Activated CD8-positive, alpha-beta memory T cell treated with anti-CD3 and anti-CD28 coated beads for 36 hours (primary cell): ENCODE data around the gene FAM187B. TPM values are rescaled to one million over a fixed set of nuclear protein-coding genes. Genes with fewer than 3 reads are reported as not detected.

Experiments used
- CTCF ChIA-PET: fragments of 350-600 bp; sonication (Branson Sonifier 250); formaldehyde crosslinking; loops from one replicate; lab custom pipeline; 2021; ENCODE audit warnings: antibody characterized with exemption; lab: Charles Lee
- POLR2A ChIA-PET: fragments of 350-600 bp; sonication (Branson Sonifier 250); formaldehyde crosslinking; loops from one replicate; lab custom pipeline; 2021; ENCODE audit warnings: antibody characterized with exemption; lab: Charles Lee
- total RNA-seq, 2 experiments: library from RNA; stranded (reverse); gene quantifications; one replicate each; pipeline ENCODE4 v1.2.3, GENCODE V29; 2021

The FAM187B gene
- total RNA-seq, 2 experiments from 2014 or later: not detected

GRCh38 chr19:35265126-35265899, 36.8 kb upstream of the FAM187B start:
- ChIA-PET POLR2A (no interaction called here), CTCF (interaction anchor here (0.6 kb wide), 1 partner anchor 333 kb away, joined by 3 read pairs; no protein-coding TSS in a partner anchor)

- POLR2A ChIA-PET: no interaction called here
- CTCF ChIA-PET: no interaction called here
Measured at GRCh38 chr19:35264268-35265125, 36.0 kb upstream of the FAM187B start.

- CTCF ChIA-PET: no interaction called here
- POLR2A ChIA-PET: no interaction called here
Measured at GRCh38 chr19:35262101-35262761, 33.7 kb upstream of the FAM187B start.

- CTCF ChIA-PET: no interaction called here
Measured at GRCh38 chr19:35261356-35262100, 33.0 kb upstream of the FAM187B start.

GRCh38 chr19:35260694-35261304, 32.3 kb upstream of the FAM187B start:
- ChIA-PET CTCF (no interaction called here), POLR2A (interaction anchor here (0.6 kb wide), 1 partner anchor 273 kb away, joined by 3 read pairs; no protein-coding TSS in a partner anchor)

More at GRCh38 chr19:35261356-35262100, 33.0 kb upstream of the FAM187B start:
- POLR2A ChIA-PET: no interaction called here

- ChIA-PET POLR2A (no interaction called here), CTCF (no interaction called here)
Measured at GRCh38 chr19:35257113-35257461, 28.5 kb upstream of the FAM187B start.

GRCh38 chr19:35256566-35256965, 28.0 kb upstream of the FAM187B start:
- CTCF ChIA-PET: no interaction called here

GRCh38 chr19:35254341-35255297, 26.1 kb upstream of the FAM187B start:
- CTCF ChIA-PET: interaction anchor here (1.5 kb wide), 1 partner anchor 113 kb away, joined by 3 read pairs; no protein-coding TSS in a partner anchor
- POLR2A ChIA-PET: no interaction called here

More at GRCh38 chr19:35256566-35256965, 28.0 kb upstream of the FAM187B start:
- POLR2A ChIA-PET: no interaction called here

- CTCF ChIA-PET: no interaction called here
- POLR2A ChIA-PET: no interaction called here
Measured at GRCh38 chr19:35253316-35254286, 25.1 kb upstream of the FAM187B start.

GRCh38 chr19:35251456-35251855, 22.9 kb upstream of the FAM187B start:
- ChIA-PET POLR2A (no interaction called here), CTCF (no interaction called here)

- ChIA-PET CTCF (no interaction called here), POLR2A (interaction anchor here (0.5 kb wide), 1 partner anchor 254 kb away, joined by 6 read pairs; no protein-coding TSS in a partner anchor)
Measured at GRCh38 chr19:35249848-35250711, 21.5 kb upstream of the FAM187B start.

- POLR2A ChIA-PET: no interaction called here
- CTCF ChIA-PET: no interaction called here
Measured at GRCh38 chr19:35249146-35249847, 20.8 kb upstream of the FAM187B start.

GRCh38 chr19:35248310-35249145, 20.0 kb upstream of the FAM187B start, which contains the start of gene LSR:
TSS of gene LSR (plus strand) at chr19:35249002. CDS start at chr19:35249023, 21 bp downstream.
- CTCF ChIA-PET: interaction anchor here (0.7 kb wide), 1 partner anchor 54 kb away, joined by 3 read pairs; no protein-coding TSS in a partner anchor
- POLR2A ChIA-PET: interaction anchor here (0.6 kb wide), 1 partner anchor 19 kb away, joined by 3 read pairs; no protein-coding TSS in a partner anchor
